G401 (cell line): ENCODE results near the gene TAL1. TPM values are rescaled to one million over a fixed set of nuclear protein-coding genes. Genes with fewer than 3 reads are reported as not detected.

Experiments used
- DNase-seq: peaks from one replicate; pipeline ENCODE4 v3.0.0-alpha.2; 2015; ENCODE audit warnings: low spot score
- in situ Hi-C: cut with HindIII; loops from 2 replicates; pipeline ENCODE4 v1.10.0; 2016; ENCODE audit warnings: low sequenced_read_pairs, mixed read lengths
- total RNA-seq: library from RNA; depleted of rRNA; stranded (reverse); fragments of >200 nt; shearing (Covaris generic); gene quantifications from 2 replicates; pipeline ENCODE4 v1.2.3, GENCODE V29; 2014

Gene TAL1
- total RNA-seq, 1 experiment from 2014 or later = not detected

- no peak for DNase-seq
- in situ Hi-C loops = no loop called here
Observed at GRCh38 chr1:47230692-47231300, 1.2 kb downstream of the TAL1 start.

GRCh38 chr1:47229886-47230691 is 1.9 kb downstream of the TAL1 start:
- no peak for DNase-seq

GRCh38 chr1:47229031-47229885 is 2.8 kb downstream of the TAL1 start:
- in situ Hi-C loops = no loop called here
- DNase-seq = no peak

More at GRCh38 chr1:47229886-47230691, 1.9 kb downstream of the TAL1 start:
- in situ Hi-C loops = no loop called here

GRCh38 chr1:47228644-47229030 is 3.4 kb downstream of the TAL1 start:
- DNase-seq = no peak
- in situ Hi-C loops = no loop called here

GRCh38 chr1:47227341-47228232 is 4.4 kb downstream of the TAL1 start:
- no peak for DNase-seq
- in situ Hi-C loops = no loop called here

GRCh38 chr1:47226839-47227215 is 5.2 kb downstream of the TAL1 start:
- in situ Hi-C loops = no loop called here
- DNase-seq = no peak

- in situ Hi-C loops = no loop called here
- no peak for DNase-seq
Observed at GRCh38 chr1:47226121-47226838, 5.7 kb downstream of the TAL1 start.

GRCh38 chr1:47225430-47226100 is 6.5 kb downstream of the TAL1 start:
- DNase-seq = no peak

GRCh38 chr1:47224676-47225399 is 7.2 kb downstream of the TAL1 start:
- in situ Hi-C loops = no loop called here
- DNase-seq = no peak

More at GRCh38 chr1:47225430-47226100, 6.5 kb downstream of the TAL1 start:
- in situ Hi-C loops = no loop called here

GRCh38 chr1:47223921-47224675 is 7.9 kb downstream of the TAL1 start:
- no peak for DNase-seq
- in situ Hi-C loops = no loop called here

- in situ Hi-C loops = no loop called here
- no peak for DNase-seq
Observed at GRCh38 chr1:47223174-47223920, 8.7 kb downstream of the TAL1 start.

GRCh38 chr1:47222476-47222875 is 9.5 kb downstream of the TAL1 start:
- no peak for DNase-seq
- in situ Hi-C loops = no loop called here

- in situ Hi-C loops = no loop called here
- DNase-seq = no peak
Observed at GRCh38 chr1:47219590-47220220, 12.3 kb downstream of the TAL1 start.

GRCh38 chr1:47219001-47219400 is 13.0 kb downstream of the TAL1 start:
- in situ Hi-C loops = no loop called here
- DNase-seq = no peak

- in situ Hi-C loops = no loop called here
- DNase-seq = no peak
Observed at GRCh38 chr1:47216278-47217059, 15.6 kb downstream of the TAL1 start.
